Epithelial cell of esophagus (primary cell): ENCODE data around the gene SLC24A4.

Source experiments
- DNase-seq: peaks from one replicate; pipeline ENCODE4 v3.0.0; 2010; ENCODE audit warnings: low read depth
- H3K4me3 ChIP-seq: 2 replicates; pipeline ENCODE4 v1.5.1; 2011; ENCODE audit warnings: mild to moderate bottlenecking, low read length, control low read depth
- CTCF ChIP-seq: IDR thresholded peaks from 2 replicates; pipeline ENCODE4 v1.5.1; 2011; ENCODE audit warnings: low read depth, mild to moderate bottlenecking, low read length, control low read depth, inconsistent platforms; ENCODE audit not compliant: insufficient read depth; ENCODE audit errors: missing control alignments

The SLC24A4 gene

GRCh38 chr14:92496191-92496857 lies 173.4 kb downstream of the SLC24A4 start:
- no peak for TF ChIP-seq CTCF
- H3K4me3 ChIP-seq, result no peak overlapping the region
- no peak for DNase-seq

- no peak overlapping the region for H3K4me3 ChIP-seq
- no peak for TF ChIP-seq CTCF
- no peak for DNase-seq
Observed at GRCh38 chr14:92497391-92497790, 174.4 kb downstream of the SLC24A4 start.

- H3K4me3 ChIP-seq, result no peak overlapping the region
- no peak for TF ChIP-seq CTCF
- DNase-seq, result no peak
Observed at GRCh38 chr14:92499234-92499633, 176.3 kb downstream of the SLC24A4 start.

- DNase-seq, result no peak
- TF ChIP-seq CTCF, result no peak
Observed at GRCh38 chr14:92500491-92500941, 177.6 kb downstream of the SLC24A4 start.

GRCh38 chr14:92501891-92502351 lies 179.0 kb downstream of the SLC24A4 start:
- TF ChIP-seq CTCF, result no peak
- no peak for DNase-seq

More at GRCh38 chr14:92500491-92500941, 177.6 kb downstream of the SLC24A4 start:
- no peak overlapping the region for H3K4me3 ChIP-seq

GRCh38 chr14:92502541-92503286 lies 179.7 kb downstream of the SLC24A4 start:
- TF ChIP-seq CTCF, result no peak
- DNase-seq, result no peak

More at GRCh38 chr14:92501891-92502351, 179.0 kb downstream of the SLC24A4 start:
- no peak overlapping the region for H3K4me3 ChIP-seq

More at GRCh38 chr14:92502541-92503286, 179.7 kb downstream of the SLC24A4 start:
- H3K4me3 ChIP-seq, result no peak overlapping the region
